Measurements from ENCODE around the gene ACAA1. TPM values are rescaled to one million over a fixed set of nuclear protein-coding genes. Genes with fewer than 3 reads are reported as not detected.

The ACAA1 gene
- total and polyA plus RNA-seq, 9 of the 15 experiments (the other 6 are each of a cell fraction or from before 2014, with no cell fraction given) = 4.0 to 88.9 (median 57.2) TPM

- TF ChIP-seq, protein P1, sequence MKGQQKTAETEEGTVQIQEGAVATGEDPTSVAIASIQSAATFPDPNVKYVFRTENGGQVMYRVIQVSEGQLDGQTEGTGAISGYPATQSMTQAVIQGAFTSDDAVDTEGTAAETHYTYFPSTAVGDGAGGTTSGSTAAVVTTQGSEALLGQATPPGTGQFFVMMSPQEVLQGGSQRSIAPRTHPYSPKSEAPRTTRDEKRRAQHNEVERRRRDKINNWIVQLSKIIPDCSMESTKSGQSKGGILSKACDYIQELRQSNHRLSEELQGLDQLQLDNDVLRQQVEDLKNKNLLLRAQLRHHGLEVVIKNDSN (CRISPR knock-in tag; IDR thresholded peaks at IDR 0.05) = peak; percentile 82
- no peak for TF ChIP-seq ATF1 (CRISPR knock-in tag; IDR thresholded peaks at IDR 0.05)
- TF ChIP-seq ATF1 (tag; IDR thresholded peaks at IDR 0.05) = no peak
- no peak for TF ChIP-seq ZNF224 (CRISPR knock-in tag; IDR thresholded peaks at IDR 0.05)
- TF ChIP-seq CEBPB (tag; IDR thresholded peaks at IDR 0.05) = no peak
- TF ChIP-seq E2F5 (CRISPR knock-in tag; IDR thresholded peaks at IDR 0.05) = peak; percentile 72; the same call in 1 of the 2 replicates
- peak; percentile 83 for TF ChIP-seq MGA (IDR thresholded peaks at IDR 0.05)
- TF ChIP-seq NR3C1 (CRISPR knock-in tag; IDR thresholded peaks at IDR 0.05) = no peak
- TF ChIP-seq, protein P2, sequence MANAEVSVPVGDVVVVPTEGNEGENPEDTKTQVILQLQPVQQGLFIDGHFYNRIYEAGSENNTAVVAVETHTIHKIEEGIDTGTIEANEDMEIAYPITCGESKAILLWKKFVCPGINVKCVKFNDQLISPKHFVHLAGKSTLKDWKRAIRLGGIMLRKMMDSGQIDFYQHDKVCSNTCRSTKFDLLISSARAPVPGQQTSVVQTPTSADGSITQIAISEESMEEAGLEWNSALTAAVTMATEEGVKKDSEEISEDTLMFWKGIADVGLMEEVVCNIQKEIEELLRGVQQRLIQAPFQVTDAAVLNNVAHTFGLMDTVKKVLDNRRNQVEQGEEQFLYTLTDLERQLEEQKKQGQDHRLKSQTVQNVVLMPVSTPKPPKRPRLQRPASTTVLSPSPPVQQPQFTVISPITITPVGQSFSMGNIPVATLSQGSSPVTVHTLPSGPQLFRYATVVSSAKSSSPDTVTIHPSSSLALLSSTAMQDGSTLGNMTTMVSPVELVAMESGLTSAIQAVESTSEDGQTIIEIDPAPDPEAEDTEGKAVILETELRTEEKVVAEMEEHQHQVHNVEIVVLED (CRISPR knock-in tag; IDR thresholded peaks at IDR 0.05) = 0 out of 2 replicates have a peak, but pooled peaks have one; percentile 23
- TF ChIP-seq PHTF2 (CRISPR knock-in tag; IDR thresholded peaks at IDR 0.05) = no peak
- TF ChIP-seq, protein P3, sequence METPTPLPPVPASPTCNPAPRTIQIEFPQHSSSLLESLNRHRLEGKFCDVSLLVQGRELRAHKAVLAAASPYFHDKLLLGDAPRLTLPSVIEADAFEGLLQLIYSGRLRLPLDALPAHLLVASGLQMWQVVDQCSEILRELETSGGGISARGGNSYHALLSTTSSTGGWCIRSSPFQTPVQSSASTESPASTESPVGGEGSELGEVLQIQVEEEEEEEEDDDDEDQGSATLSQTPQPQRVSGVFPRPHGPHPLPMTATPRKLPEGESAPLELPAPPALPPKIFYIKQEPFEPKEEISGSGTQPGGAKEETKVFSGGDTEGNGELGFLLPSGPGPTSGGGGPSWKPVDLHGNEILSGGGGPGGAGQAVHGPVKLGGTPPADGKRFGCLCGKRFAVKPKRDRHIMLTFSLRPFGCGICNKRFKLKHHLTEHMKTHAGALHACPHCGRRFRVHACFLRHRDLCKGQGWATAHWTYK (CRISPR knock-in tag; IDR thresholded peaks at IDR 0.05) = 0 out of 2 replicates have a peak, but pooled peaks have one; percentile 22
Measured at GRCh38 chr3:38137615-38138348, 855 bp upstream of the ACAA1 start (continued).

Data from K562 (cell line).